SK-N-SH (cell line): Measurements from ENCODE around the gene MBOAT2. TPM values are rescaled to one million over a fixed set of nuclear protein-coding genes. Genes with fewer than 3 reads are reported as not detected.

ENCODE experiments used
- CTCF ChIA-PET: fragments of 300-600, 350-600 bp; formaldehyde crosslinking; extraction: SDS; loops from one replicate; lab custom pipeline; 2021; lab: Yijun Ruan, JAX
- POLR2A ChIA-PET: fragments of 350-600 bp; sonication (Branson Sonifier 250); formaldehyde crosslinking; extraction: SDS; loops from one replicate; lab custom pipeline; 2020; ENCODE audit warnings: antibody characterized with exemption, inconsistent platforms; lab: Yijun Ruan, JAX
- DNase-seq: peaks from one replicate; pipeline ENCODE4 v3.0.0; 2012
- H2AFZ ChIP-seq: fragments of 200-600 bp; sonication (generic); 2 replicates; pipeline ENCODE4 v1.8.1; 2016; ENCODE audit warnings: antibody characterized with exemption, mild to moderate bottlenecking, low read depth
- H3F3A ChIP-seq: fragments of 200-600 bp; sonication (generic); replicated peaks from 2 replicates; pipeline ENCODE3; 2016; ENCODE audit warnings: antibody characterized with exemption, mild to moderate bottlenecking; ENCODE audit not compliant: insufficient read depth
- H3K27ac ChIP-seq, 2 experiments: fragments of 200-500 bp in 1 of 2; fragments of 200-600 bp in 1 of 2; sonication (Bioruptor generic) in 1 of 2; sonication (generic), shearing (Covaris generic) in 1 of 2; 2 replicates each; pipeline versions ENCODE4 v1.5.1 to v1.6.1; 2014 to 2016; ENCODE audit warnings: low read depth in 2 of 2, inconsistent platforms in 1 of 2, low read length in 1 of 2, mild to moderate bottlenecking in 1 of 2, mixed read lengths in 1 of 2
- H3K27me3 ChIP-seq: fragments of 200-600 bp; sonication (generic), shearing (Covaris generic); 2 replicates; pipeline ENCODE4 v1.6.1; 2016; ENCODE audit warnings: mixed run types; ENCODE audit not compliant: insufficient read depth
- H3K36me3 ChIP-seq, 2 experiments: fragments of 200-500 bp in 1 of 2; fragments of 200-600 bp in 1 of 2; sonication (Bioruptor generic) in 1 of 2; sonication (generic) in 1 of 2; replicated peaks in 1 of 2; 2 replicates each; pipeline versions ENCODE3 to v1.5.1; 2014 to 2016; ENCODE audit warnings: low read length in 1 of 2, mild to moderate bottlenecking in 1 of 2; ENCODE audit not compliant: insufficient read depth in 2 of 2, control insufficient read depth in 1 of 2
- H3K4me1 ChIP-seq, 2 experiments: fragments of 200-500 bp in 1 of 2; fragments of 200-600 bp in 1 of 2; sonication (Bioruptor generic) in 1 of 2; sonication (generic), shearing (Covaris generic) in 1 of 2; 2 replicates each; pipeline versions ENCODE4 v1.5.1 to v1.6.1; 2014 to 2016; ENCODE audit warnings: low read depth in 1 of 2, low read length in 1 of 2, mixed run types in 1 of 2; ENCODE audit not compliant: insufficient read depth in 2 of 2, control insufficient read depth in 1 of 2
- H3K4me2 ChIP-seq: fragments of 200-600 bp; sonication (generic), shearing (Covaris generic); 2 replicates; pipeline ENCODE4 v1.6.1; 2017; ENCODE audit warnings: mixed run types
- H3K4me3 ChIP-seq, 2 experiments: fragments of 200-500 bp in 1 of 2; fragments of 200-600 bp in 1 of 2; sonication (Bioruptor generic) in 1 of 2; sonication (generic), shearing (Covaris generic) in 1 of 2; 2 replicates each; pipeline versions ENCODE4 v1.5.1 to v1.8.1; 2014 to 2016; ENCODE audit warnings: low read depth in 2 of 2, inconsistent platforms in 1 of 2, low read length in 1 of 2, mild to moderate bottlenecking in 1 of 2, mixed read lengths in 1 of 2, moderate library complexity in 1 of 2
- H3K79me2 ChIP-seq: fragments of 200-600 bp; sonication (generic); 2 replicates; pipeline ENCODE4 v1.8.1; 2017; ENCODE audit warnings: mild to moderate bottlenecking; ENCODE audit not compliant: insufficient read depth
- H3K9ac ChIP-seq: fragments of 200-600 bp; sonication (generic); 2 replicates; pipeline ENCODE4 v1.6.1; 2017; ENCODE audit warnings: mixed run types
- H3K9me2 ChIP-seq: fragments of 200-600 bp; sonication (generic); 2 replicates; pipeline ENCODE4 v1.6.1; 2017; ENCODE audit warnings: mixed run types
- H3K9me3 ChIP-seq: fragments of 200-600 bp; sonication (generic); 2 replicates; pipeline ENCODE4 v1.6.1; 2017; ENCODE audit warnings: mixed run types, mild to moderate bottlenecking, moderate library complexity
- H4K20me1 ChIP-seq: fragments of 200-600 bp; sonication (generic); 2 replicates; pipeline ENCODE4 v1.6.1; 2017; ENCODE audit warnings: mild to moderate bottlenecking, mixed run types; ENCODE audit not compliant: insufficient read depth
- CTCF ChIP-seq: fragments of 200-600 bp; sonication (generic); IDR thresholded peaks from 2 replicates; pipeline ENCODE4 v1.6.1; 2017; ENCODE audit warnings: antibody characterized with exemption, mild to moderate bottlenecking, moderate library complexity
- ELF1 ChIP-seq: IDR thresholded peaks from 2 replicates; pipeline ENCODE4 v1.4.0; 2012
- EZH2phosphoT487 ChIP-seq: fragments of 200-600 bp; sonication (generic); IDR thresholded peaks from 2 replicates; pipeline ENCODE4 v1.6.1; 2017; ENCODE audit warnings: low read depth, mixed run types, mild to moderate bottlenecking, antibody characterized with exemption, moderate library complexity, borderline replicate concordance
- FOSL2 ChIP-seq: IDR thresholded peaks from 2 replicates; pipeline ENCODE4 v1.4.0; 2012; ENCODE audit warnings: low read depth, mild to moderate bottlenecking, moderate library complexity, borderline replicate concordance
- FOXJ3 ChIP-seq: sonication (generic); formaldehyde crosslinking; IDR thresholded peaks from 2 replicates; pipeline ENCODE4 v1.5.1; 2020; ENCODE audit warnings: mild to moderate bottlenecking, missing genetic modification reagents
- GABPA ChIP-seq: IDR thresholded peaks from 2 replicates; pipeline ENCODE4 v1.4.0; 2012; ENCODE audit warnings: low read depth, mild to moderate bottlenecking
- GATA2 ChIP-seq: sonication (generic); formaldehyde crosslinking; IDR thresholded peaks from 2 replicates; pipeline ENCODE4 v1.5.0; 2020; ENCODE audit warnings: mild to moderate bottlenecking, missing genetic modification reagents
- IRF3 ChIP-seq: fragments of 150-350 bp; IDR thresholded peaks from 2 replicates; pipeline ENCODE4 v1.6.1; 2016; ENCODE audit warnings: mild to moderate bottlenecking, low read depth, low read length
- JUND ChIP-seq: IDR thresholded peaks from 2 replicates; pipeline ENCODE4 v1.4.0; 2012
- MAX ChIP-seq: IDR thresholded peaks from 2 replicates; pipeline ENCODE4 v1.4.0; 2012; ENCODE audit warnings: low read depth
- MXI1 ChIP-seq: IDR thresholded peaks from 2 replicates; pipeline ENCODE4 v1.6.1; 2012; ENCODE audit warnings: mild to moderate bottlenecking, low read depth, low read length, improper control_type of control experiment
- NFIC ChIP-seq: IDR thresholded peaks from 2 replicates; pipeline ENCODE4 v1.4.0; 2012; ENCODE audit warnings: borderline replicate concordance
- PBX3 ChIP-seq: IDR thresholded peaks from 2 replicates; pipeline ENCODE4; 2012
- RFX5 ChIP-seq: IDR thresholded peaks from 2 replicates; pipeline ENCODE4 v1.6.1; 2012; ENCODE audit warnings: mild to moderate bottlenecking, improper control_type of control experiment, low read length
- SIN3A ChIP-seq: IDR thresholded peaks from 2 replicates; pipeline ENCODE4 v1.6.1; 2012; ENCODE audit warnings: low read depth, mild to moderate bottlenecking, low read length, moderate library complexity, borderline replicate concordance
- TAF1 ChIP-seq: IDR thresholded peaks from 2 replicates; pipeline ENCODE4 v1.6.1; 2012; ENCODE audit warnings: low read depth, mild to moderate bottlenecking, low read length, moderate library complexity, borderline replicate concordance
- TEAD4 ChIP-seq: IDR thresholded peaks from 2 replicates; pipeline ENCODE4 v1.4.0; 2012; ENCODE audit warnings: mild to moderate bottlenecking, borderline replicate concordance; ENCODE audit not compliant: insufficient read depth
- USF1 ChIP-seq: IDR thresholded peaks from 2 replicates; pipeline ENCODE4 v1.4.0; 2012; ENCODE audit warnings: low read depth, borderline replicate concordance
- USF2 ChIP-seq: fragments of 150-350 bp; IDR thresholded peaks from 2 replicates; pipeline ENCODE4 v1.6.1; 2017; ENCODE audit warnings: antibody characterized with exemption, low read length, low read depth, borderline replicate concordance
- YY1 ChIP-seq: IDR thresholded peaks from 2 replicates; pipeline ENCODE4 v1.4.0; 2012; ENCODE audit warnings: low read depth, mild to moderate bottlenecking
- ZBTB33 ChIP-seq: IDR thresholded peaks from 2 replicates; pipeline ENCODE4 v1.4.0; 2012; ENCODE audit warnings: low read depth, borderline replicate concordance
- WGBS: methylation state at CpG from one replicate; pipeline ENCODE4 v1.1.6; 2017; ENCODE audit warnings: low lambda C conversion rate; 5-methylcytosine and 5-hydroxymethylcytosine counted together
- polyA plus RNA-seq, 3 experiments: library from polyadenylated mRNA; depleted of rRNA; stranded (reverse); fragments of >200 nt; gene quantifications; 2 replicates each; pipeline ENCODE4 v1.2.3, GENCODE V29; 2012

MBOAT2 gene
- polyA plus RNA-seq, 1 of the 3 experiments (the other 2 are of a cell fraction): 33.9 TPM

- TF ChIP-seq USF2: no peak
- TF ChIP-seq USF1: no peak
- no peak for TF ChIP-seq TAF1
- TF ChIP-seq RFX5: no peak
- no peak for TF ChIP-seq ZBTB33
Measured at GRCh38 chr2:9021563-9022211, 18.2 kb upstream of the MBOAT2 start (continued).

GRCh38 chr2:9020267-9020666 is 16.8 kb upstream of the MBOAT2 start:
- Histone ChIP-seq H3K27me3 (no peaks in the 10 kb centered on the region), H3K4me2 (no peak overlapping the region), H3K4me3 (no peak overlapping the region), H2AFZ (no peak overlapping the region), H3K4me1 (no peaks in the 10 kb centered on the region), H3F3A (no peaks in the 10 kb centered on the region), H3K9ac (no peak overlapping the region), H4K20me1 (no peaks in the 10 kb centered on the region), H3K9me3 (0 out of 2 replicates have a peak, but pooled peaks cover 9% of the 10 kb centered on the region), H3K36me3 (no peaks in the 10 kb centered on the region), H3K27ac (no peak overlapping the region), H3K9me2 (no peaks in the 10 kb centered on the region), H3K79me2 (no peaks in the 10 kb centered on the region)
- CTCF ChIA-PET: no interaction called here
- no peak for DNase-seq
- POLR2A ChIA-PET: no interaction called here
- 94% methylated on average over 5 of the region's 5 CpGs for WGBS
- no peak for TF ChIP-seq FOXJ3
- no peak for TF ChIP-seq GATA2 (CRISPR knock-in tag)
- no peak for TF ChIP-seq CTCF
- no peak for TF ChIP-seq FOSL2
- no peak for TF ChIP-seq IRF3
- TF ChIP-seq PBX3: no peak
- no peak for TF ChIP-seq SIN3A
- no peak for TF ChIP-seq ELF1
- TF ChIP-seq JUND: no peak
- no peak for TF ChIP-seq GABPA
- TF ChIP-seq NFIC: no peak
- TF ChIP-seq EZH2phosphoT487: no peak
- no peak for TF ChIP-seq MXI1
- no peak for TF ChIP-seq MAX
- TF ChIP-seq ZBTB33: no peak
- TF ChIP-seq TEAD4: no peak
- TF ChIP-seq YY1: no peak
- no peak for TF ChIP-seq RFX5
